SH-SY5Y (cell line): ENCODE measurements around the gene PARD3.

Experiments
- GATA2 ChIP-seq: IDR thresholded peaks from 2 replicates; pipeline ENCODE4 v1.6.1; 2011; ENCODE audit warnings: mild to moderate bottlenecking, low read depth, low read length
- GATA3 ChIP-seq: IDR thresholded peaks from 2 replicates; pipeline ENCODE4 v1.6.1; 2011; ENCODE audit warnings: low read depth, mild to moderate bottlenecking, low read length, moderate library complexity

- TF ChIP-seq GATA3 = no peak
- no peak for TF ChIP-seq GATA2
Measured at GRCh38 chr10:34319197-34319846, 495.8 kb downstream of the PARD3 start.
